ENCODE data around the gene CFAP77. TPM values are rescaled to one million over a fixed set of nuclear protein-coding genes. Genes with fewer than 3 reads are reported as not detected.

The CFAP77 gene
- polyA plus RNA-seq, 1 of the 3 experiments (the other 2 are of a cell fraction): 1.1 TPM

DNA sequence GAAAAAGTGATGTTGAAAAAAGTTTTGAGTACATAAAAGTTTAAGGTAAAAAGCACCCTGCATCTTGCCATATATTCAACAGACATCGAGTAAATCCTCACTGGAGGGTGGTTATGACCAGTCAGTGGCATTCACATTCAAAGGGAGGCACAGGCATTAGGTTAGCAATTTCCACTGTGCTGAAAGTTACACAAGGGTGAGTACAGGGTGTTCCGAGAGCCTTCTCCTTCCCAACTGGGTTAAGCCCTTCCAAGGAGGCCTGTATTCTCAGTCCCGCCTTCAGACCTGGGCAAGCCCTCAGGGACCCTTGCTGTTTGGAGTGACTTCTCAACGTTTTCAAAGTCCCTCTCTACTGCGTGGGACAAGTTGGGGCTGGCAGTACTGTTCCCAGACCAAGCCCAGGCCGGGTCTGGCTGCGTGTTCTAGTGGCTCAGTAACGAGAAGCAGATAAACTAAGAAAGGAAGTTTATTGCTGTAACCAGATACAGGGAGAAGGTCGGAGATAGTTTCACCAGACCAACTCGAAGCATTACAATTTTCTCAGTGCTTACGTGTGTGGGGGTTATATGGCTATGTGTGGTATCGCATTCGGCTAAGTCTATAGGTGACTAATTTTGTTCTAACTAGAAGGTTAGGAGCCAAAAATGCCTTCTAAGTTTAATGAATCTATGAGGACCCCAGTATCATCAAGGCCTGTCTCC is 42.2 kb upstream of the CFAP77 start:
- 78% methylated on average over 12 of the region's 13 CpGs for WGBS (ENCODE audit: low lambda C conversion rate)
- H3K4me2 ChIP-seq: no peak overlapping the region
- H3K9me3 ChIP-seq: no peaks in the 10 kb centered on the region
- no peak overlapping the region for H3K9ac ChIP-seq
- peaks cover 8% of the 10 kb centered on the region for H3F3A ChIP-seq (replicated peaks; ENCODE audit: insufficient read depth)
- DNase-seq: no peak
- H3K4me3 ChIP-seq (ENCODE audit: low read depth in 2 of 2, low read length in 1 of 2): no peak overlapping the region
- no peaks in the 10 kb centered on the region for H3K79me2 ChIP-seq (ENCODE audit: insufficient read depth)
- ChIA-PET CTCF (interaction anchor here (1.0 kb wide), 1 partner anchor 20 kb away, joined by 3 read pairs; no protein-coding TSS in a partner anchor), POLR2A (no interaction called here)
- H3K9me2 ChIP-seq: no peaks in the 10 kb centered on the region
- no peak overlapping the region for H3K27ac ChIP-seq (ENCODE audit: low read depth in 2 of 2, low read length in 1 of 2)
- H4K20me1 ChIP-seq (ENCODE audit: insufficient read depth): no peaks in the 10 kb centered on the region
- TF ChIP-seq SMC3 (IDR thresholded peaks at IDR 0.05; ENCODE audit: low read depth, low read length) (no peak), JUND (IDR thresholded peaks at IDR 0.05) (no peak), SIN3A (IDR thresholded peaks at IDR 0.05; ENCODE audit: borderline replicate concordance, low read depth, low read length) (no peak), MXI1 (IDR thresholded peaks at IDR 0.05; ENCODE audit: low read depth, low read length) (no peak), ELF1 (IDR thresholded peaks at IDR 0.05) (no peak), MAX (IDR thresholded peaks at IDR 0.05; ENCODE audit: low read depth) (no peak), GATA2 (CRISPR knock-in tag; IDR thresholded peaks at IDR 0.05) (no peak), RFX5 (IDR thresholded peaks at IDR 0.05; ENCODE audit: low read length) (no peak), REST (IDR thresholded peaks at IDR 0.05; ENCODE audit: low read depth, low read length) (no peak), PBX3 (IDR thresholded peaks at IDR 0.05) (no peak), TEAD4 (IDR thresholded peaks at IDR 0.05; ENCODE audit: borderline replicate concordance, insufficient read depth) (no peak), CHD2 (IDR thresholded peaks at IDR 0.05; ENCODE audit: low read length, partially characterized antibody) (no peak), RCOR1 (IDR thresholded peaks at IDR 0.05; ENCODE audit: low read length) (no peak), POLR2AphosphoS5 (IDR thresholded peaks at IDR 0.05; ENCODE audit: low read depth, low read length) (no peak), TCF12 (IDR thresholded peaks at IDR 0.05) (no peak), USF2 (IDR thresholded peaks at IDR 0.05; ENCODE audit: borderline replicate concordance, low read depth, low read length) (no peak)
- TF ChIP-seq, protein P1, sequence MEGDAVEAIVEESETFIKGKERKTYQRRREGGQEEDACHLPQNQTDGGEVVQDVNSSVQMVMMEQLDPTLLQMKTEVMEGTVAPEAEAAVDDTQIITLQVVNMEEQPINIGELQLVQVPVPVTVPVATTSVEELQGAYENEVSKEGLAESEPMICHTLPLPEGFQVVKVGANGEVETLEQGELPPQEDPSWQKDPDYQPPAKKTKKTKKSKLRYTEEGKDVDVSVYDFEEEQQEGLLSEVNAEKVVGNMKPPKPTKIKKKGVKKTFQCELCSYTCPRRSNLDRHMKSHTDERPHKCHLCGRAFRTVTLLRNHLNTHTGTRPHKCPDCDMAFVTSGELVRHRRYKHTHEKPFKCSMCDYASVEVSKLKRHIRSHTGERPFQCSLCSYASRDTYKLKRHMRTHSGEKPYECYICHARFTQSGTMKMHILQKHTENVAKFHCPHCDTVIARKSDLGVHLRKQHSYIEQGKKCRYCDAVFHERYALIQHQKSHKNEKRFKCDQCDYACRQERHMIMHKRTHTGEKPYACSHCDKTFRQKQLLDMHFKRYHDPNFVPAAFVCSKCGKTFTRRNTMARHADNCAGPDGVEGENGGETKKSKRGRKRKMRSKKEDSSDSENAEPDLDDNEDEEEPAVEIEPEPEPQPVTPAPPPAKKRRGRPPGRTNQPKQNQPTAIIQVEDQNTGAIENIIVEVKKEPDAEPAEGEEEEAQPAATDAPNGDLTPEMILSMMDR (IDR thresholded peaks at IDR 0.05): no peak
- TF ChIP-seq, protein P2, sequence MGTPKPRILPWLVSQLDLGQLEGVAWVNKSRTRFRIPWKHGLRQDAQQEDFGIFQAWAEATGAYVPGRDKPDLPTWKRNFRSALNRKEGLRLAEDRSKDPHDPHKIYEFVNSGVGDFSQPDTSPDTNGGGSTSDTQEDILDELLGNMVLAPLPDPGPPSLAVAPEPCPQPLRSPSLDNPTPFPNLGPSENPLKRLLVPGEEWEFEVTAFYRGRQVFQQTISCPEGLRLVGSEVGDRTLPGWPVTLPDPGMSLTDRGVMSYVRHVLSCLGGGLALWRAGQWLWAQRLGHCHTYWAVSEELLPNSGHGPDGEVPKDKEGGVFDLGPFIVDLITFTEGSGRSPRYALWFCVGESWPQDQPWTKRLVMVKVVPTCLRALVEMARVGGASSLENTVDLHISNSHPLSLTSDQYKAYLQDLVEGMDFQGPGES (IDR thresholded peaks at IDR 0.05; ENCODE audit: low read depth, low read length): no peak
- TF ChIP-seq, protein P3, sequence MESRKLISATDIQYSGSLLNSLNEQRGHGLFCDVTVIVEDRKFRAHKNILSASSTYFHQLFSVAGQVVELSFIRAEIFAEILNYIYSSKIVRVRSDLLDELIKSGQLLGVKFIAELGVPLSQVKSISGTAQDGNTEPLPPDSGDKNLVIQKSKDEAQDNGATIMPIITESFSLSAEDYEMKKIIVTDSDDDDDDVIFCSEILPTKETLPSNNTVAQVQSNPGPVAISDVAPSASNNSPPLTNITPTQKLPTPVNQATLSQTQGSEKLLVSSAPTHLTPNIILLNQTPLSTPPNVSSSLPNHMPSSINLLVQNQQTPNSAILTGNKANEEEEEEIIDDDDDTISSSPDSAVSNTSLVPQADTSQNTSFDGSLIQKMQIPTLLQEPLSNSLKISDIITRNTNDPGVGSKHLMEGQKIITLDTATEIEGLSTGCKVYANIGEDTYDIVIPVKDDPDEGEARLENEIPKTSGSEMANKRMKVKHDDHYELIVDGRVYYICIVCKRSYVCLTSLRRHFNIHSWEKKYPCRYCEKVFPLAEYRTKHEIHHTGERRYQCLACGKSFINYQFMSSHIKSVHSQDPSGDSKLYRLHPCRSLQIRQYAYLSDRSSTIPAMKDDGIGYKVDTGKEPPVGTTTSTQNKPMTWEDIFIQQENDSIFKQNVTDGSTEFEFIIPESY (IDR thresholded peaks at IDR 0.05; ENCODE audit: borderline replicate concordance, low read depth): no peak
- no peaks in the 10 kb centered on the region for H3K36me3 ChIP-seq (replicated peaks in 1 of 2; ENCODE audit: control insufficient read depth in 1 of 2, insufficient read depth in 2 of 2, low read length in 1 of 2)
- H3K27me3 ChIP-seq (ENCODE audit: insufficient read depth): no peaks in the 10 kb centered on the region
- H2AFZ ChIP-seq (ENCODE audit: low read depth): no peak overlapping the region
- peaks cover 0 to 5% of the 10 kb centered on the region in 2 experiments; a peak in 1 of 4 replicates for H3K4me1 ChIP-seq (ENCODE audit: control insufficient read depth in 1 of 2, insufficient read depth in 2 of 2, low read depth in 1 of 2, low read length in 1 of 2)
